Measurements from ENCODE around the gene NUP210.

The NUP210 gene

GRCh38 chr3:13347390-13347950, 72.7 kb downstream of the NUP210 start:
- Histone ChIP-seq H3K4me3 (ENCODE audit: low read length in 2 of 2) (no peak overlapping the region), H3K4me1 (ENCODE audit: control insufficient read depth, insufficient read depth, low read length) (no peaks in the 10 kb centered on the region), H3K9me3 (ENCODE audit: control insufficient read depth in 2 of 2, low read length in 2 of 2) (no peaks in the 10 kb centered on the region), H3K9ac (ENCODE audit: low read length in 2 of 2) (no peak overlapping the region), H3K27me3 (ENCODE audit: control insufficient read depth in 1 of 2, insufficient read depth in 2 of 2, low read length in 2 of 2) (no peaks in the 10 kb centered on the region), H3K36me3 (ENCODE audit: control insufficient read depth in 2 of 2, insufficient read depth in 2 of 2, low read length in 2 of 2) (peaks cover 0 to 5% of the 10 kb centered on the region in 2 donors), H3K27ac (ENCODE audit: low read length) (no peak overlapping the region)

- no peaks in the 10 kb centered on the region for H3K27me3 ChIP-seq (ENCODE audit: control insufficient read depth in 1 of 2, insufficient read depth in 2 of 2, low read length in 2 of 2)
- H3K9me3 ChIP-seq (ENCODE audit: control insufficient read depth in 2 of 2, low read length in 2 of 2), result no peaks in the 10 kb centered on the region
- no peak overlapping the region for H3K27ac ChIP-seq (ENCODE audit: low read length)
- no peaks in the 10 kb centered on the region for H3K4me1 ChIP-seq (ENCODE audit: control insufficient read depth, insufficient read depth, low read length)
- H3K36me3 ChIP-seq (ENCODE audit: control insufficient read depth in 2 of 2, insufficient read depth in 2 of 2, low read length in 2 of 2), result peaks cover 0 to 3% of the 10 kb centered on the region in 2 donors
- H3K4me3 ChIP-seq (ENCODE audit: low read length in 2 of 2), result no peak overlapping the region
- H3K9ac ChIP-seq (ENCODE audit: low read length in 2 of 2), result no peak overlapping the region
Observed at GRCh38 chr3:13346481-13347389, 73.4 kb downstream of the NUP210 start.

GRCh38 chr3:13345772-13346171, 74.3 kb downstream of the NUP210 start:
- Histone ChIP-seq H3K27me3 (ENCODE audit: control insufficient read depth in 1 of 2, insufficient read depth in 2 of 2, low read length in 2 of 2) (no peaks in the 10 kb centered on the region), H3K36me3 (ENCODE audit: control insufficient read depth in 2 of 2, insufficient read depth in 2 of 2, low read length in 2 of 2) (peaks cover 0 to 8% of the 10 kb centered on the region in 2 donors), H3K9ac (ENCODE audit: low read length in 2 of 2) (no peak overlapping the region), H3K4me3 (ENCODE audit: low read length in 2 of 2) (no peak overlapping the region), H3K4me1 (ENCODE audit: control insufficient read depth, insufficient read depth, low read length) (no peaks in the 10 kb centered on the region), H3K9me3 (ENCODE audit: control insufficient read depth in 2 of 2, low read length in 2 of 2) (no peaks in the 10 kb centered on the region), H3K27ac (ENCODE audit: low read length) (no peak overlapping the region)

GRCh38 chr3:13345284-13345683, 74.8 kb downstream of the NUP210 start:
- no peak overlapping the region for H3K9ac ChIP-seq (ENCODE audit: low read length in 2 of 2)
- no peaks in the 10 kb centered on the region for H3K9me3 ChIP-seq (ENCODE audit: control insufficient read depth in 2 of 2, low read length in 2 of 2)
- no peak overlapping the region for H3K27ac ChIP-seq (ENCODE audit: low read length)
- H3K27me3 ChIP-seq (ENCODE audit: control insufficient read depth in 1 of 2, insufficient read depth in 2 of 2, low read length in 2 of 2), result no peaks in the 10 kb centered on the region
- H3K4me1 ChIP-seq (ENCODE audit: control insufficient read depth, insufficient read depth, low read length), result no peaks in the 10 kb centered on the region
- H3K4me3 ChIP-seq (ENCODE audit: low read length in 2 of 2), result no peak overlapping the region
- peaks cover 0 to 10% of the 10 kb centered on the region in 2 donors for H3K36me3 ChIP-seq (ENCODE audit: control insufficient read depth in 2 of 2, insufficient read depth in 2 of 2, low read length in 2 of 2)

GRCh38 chr3:13344663-13345062, 75.5 kb downstream of the NUP210 start:
- Histone ChIP-seq H3K4me1 (ENCODE audit: control insufficient read depth, insufficient read depth, low read length) (no peaks in the 10 kb centered on the region), H3K4me3 (ENCODE audit: low read length in 2 of 2) (no peak overlapping the region), H3K9me3 (ENCODE audit: control insufficient read depth in 2 of 2, low read length in 2 of 2) (no peaks in the 10 kb centered on the region), H3K36me3 (ENCODE audit: control insufficient read depth in 2 of 2, insufficient read depth in 2 of 2, low read length in 2 of 2) (peaks cover 0 to 10% of the 10 kb centered on the region in 2 donors), H3K9ac (ENCODE audit: low read length in 2 of 2) (no peak overlapping the region), H3K27ac (ENCODE audit: low read length) (no peak overlapping the region), H3K27me3 (ENCODE audit: control insufficient read depth in 1 of 2, insufficient read depth in 2 of 2, low read length in 2 of 2) (no peaks in the 10 kb centered on the region)

- H3K36me3 ChIP-seq (ENCODE audit: control insufficient read depth in 2 of 2, insufficient read depth in 2 of 2, low read length in 2 of 2), result peaks cover 0 to 10% of the 10 kb centered on the region in 2 donors
- no peak overlapping the region for H3K27ac ChIP-seq (ENCODE audit: low read length)
- H3K9ac ChIP-seq (ENCODE audit: low read length in 2 of 2), result no peak overlapping the region
- H3K4me1 ChIP-seq (ENCODE audit: control insufficient read depth, insufficient read depth, low read length), result no peaks in the 10 kb centered on the region
- no peaks in the 10 kb centered on the region for H3K9me3 ChIP-seq (ENCODE audit: control insufficient read depth in 2 of 2, low read length in 2 of 2)
- H3K4me3 ChIP-seq (ENCODE audit: low read length in 2 of 2), result no peak overlapping the region
- H3K27me3 ChIP-seq (ENCODE audit: control insufficient read depth in 1 of 2, insufficient read depth in 2 of 2, low read length in 2 of 2), result no peaks in the 10 kb centered on the region
Observed at GRCh38 chr3:13343601-13344000, 76.5 kb downstream of the NUP210 start.

GRCh38 chr3:13341229-13341905, 78.8 kb downstream of the NUP210 start:
- no peak overlapping the region for H3K4me3 ChIP-seq (ENCODE audit: low read length in 2 of 2)
- no peaks in the 10 kb centered on the region for H3K4me1 ChIP-seq (ENCODE audit: control insufficient read depth, insufficient read depth, low read length)
- H3K9me3 ChIP-seq (ENCODE audit: control insufficient read depth in 2 of 2, low read length in 2 of 2), result no peaks in the 10 kb centered on the region
- no peak overlapping the region for H3K27ac ChIP-seq (ENCODE audit: low read length)
- H3K36me3 ChIP-seq (ENCODE audit: control insufficient read depth in 2 of 2, insufficient read depth in 2 of 2, low read length in 2 of 2), result peaks cover 2 to 12% of the 10 kb centered on the region in 2 donors
- no peak overlapping the region for H3K9ac ChIP-seq (ENCODE audit: low read length in 2 of 2)
- H3K27me3 ChIP-seq (ENCODE audit: control insufficient read depth in 1 of 2, insufficient read depth in 2 of 2, low read length in 2 of 2), result no peaks in the 10 kb centered on the region

- Histone ChIP-seq H3K27ac (ENCODE audit: low read length) (no peak overlapping the region), H3K9me3 (ENCODE audit: control insufficient read depth in 2 of 2, low read length in 2 of 2) (no peaks in the 10 kb centered on the region), H3K4me1 (ENCODE audit: control insufficient read depth, insufficient read depth, low read length) (no peaks in the 10 kb centered on the region), H3K9ac (ENCODE audit: low read length in 2 of 2) (no peak overlapping the region), H3K27me3 (ENCODE audit: control insufficient read depth in 1 of 2, insufficient read depth in 2 of 2, low read length in 2 of 2) (no peaks in the 10 kb centered on the region), H3K36me3 (ENCODE audit: control insufficient read depth in 2 of 2, insufficient read depth in 2 of 2, low read length in 2 of 2) (peaks cover 8 to 9% of the 10 kb centered on the region in 2 donors), H3K4me3 (ENCODE audit: low read length in 2 of 2) (no peak overlapping the region)
Observed at GRCh38 chr3:13339833-13340232, 80.3 kb downstream of the NUP210 start.

- Histone ChIP-seq H3K4me1 (ENCODE audit: control insufficient read depth, insufficient read depth, low read length) (no peaks in the 10 kb centered on the region), H3K36me3 (ENCODE audit: control insufficient read depth in 2 of 2, insufficient read depth in 2 of 2, low read length in 2 of 2) (peaks cover 8% of the 10 kb centered on the region in 2 donors), H3K9me3 (ENCODE audit: control insufficient read depth in 2 of 2, low read length in 2 of 2) (no peaks in the 10 kb centered on the region), H3K9ac (ENCODE audit: low read length in 2 of 2) (no peak overlapping the region), H3K27ac (ENCODE audit: low read length) (no peak overlapping the region), H3K4me3 (ENCODE audit: low read length in 2 of 2) (no peak overlapping the region), H3K27me3 (ENCODE audit: control insufficient read depth in 1 of 2, insufficient read depth in 2 of 2, low read length in 2 of 2) (no peaks in the 10 kb centered on the region)
Observed at GRCh38 chr3:13338996-13339395, 81.1 kb downstream of the NUP210 start.

GRCh38 chr3:13338231-13338630, 81.9 kb downstream of the NUP210 start:
- H3K27me3 ChIP-seq (ENCODE audit: control insufficient read depth in 1 of 2, insufficient read depth in 2 of 2, low read length in 2 of 2), result no peaks in the 10 kb centered on the region
- H3K9ac ChIP-seq (ENCODE audit: low read length in 2 of 2), result no peak overlapping the region
- no peak overlapping the region for H3K27ac ChIP-seq (ENCODE audit: low read length)
- H3K4me3 ChIP-seq (ENCODE audit: low read length in 2 of 2), result no peak overlapping the region
- no peaks in the 10 kb centered on the region for H3K4me1 ChIP-seq (ENCODE audit: control insufficient read depth, insufficient read depth, low read length)
- H3K9me3 ChIP-seq (ENCODE audit: control insufficient read depth in 2 of 2, low read length in 2 of 2), result no peaks in the 10 kb centered on the region
- H3K36me3 ChIP-seq (ENCODE audit: control insufficient read depth in 2 of 2, insufficient read depth in 2 of 2, low read length in 2 of 2), result peaks cover 8% of the 10 kb centered on the region in 2 donors
